DOHH2 (cell line): Measurements from ENCODE around the gene TMEM98.

ENCODE experiments used
- EZH2phosphoT487 ChIP-seq: fragments of 200-600 bp; sonication (generic); IDR thresholded peaks from 2 replicates; pipeline ENCODE4 v1.6.1; 2017; ENCODE audit warnings: borderline replicate concordance, mild to moderate bottlenecking, antibody characterized with exemption, low read length, moderate library complexity, mixed read lengths
- TF ChIP-seq, protein P1 (sequence below): fragments of 200-600 bp; sonication (generic); IDR thresholded peaks from one replicate; pipeline ENCODE4 v1.5.1; 2014; ENCODE audit warnings: antibody characterized with exemption, mild to moderate bottlenecking, low read depth, low read length; ENCODE audit not compliant: poor library complexity, severe bottlenecking

DNA sequence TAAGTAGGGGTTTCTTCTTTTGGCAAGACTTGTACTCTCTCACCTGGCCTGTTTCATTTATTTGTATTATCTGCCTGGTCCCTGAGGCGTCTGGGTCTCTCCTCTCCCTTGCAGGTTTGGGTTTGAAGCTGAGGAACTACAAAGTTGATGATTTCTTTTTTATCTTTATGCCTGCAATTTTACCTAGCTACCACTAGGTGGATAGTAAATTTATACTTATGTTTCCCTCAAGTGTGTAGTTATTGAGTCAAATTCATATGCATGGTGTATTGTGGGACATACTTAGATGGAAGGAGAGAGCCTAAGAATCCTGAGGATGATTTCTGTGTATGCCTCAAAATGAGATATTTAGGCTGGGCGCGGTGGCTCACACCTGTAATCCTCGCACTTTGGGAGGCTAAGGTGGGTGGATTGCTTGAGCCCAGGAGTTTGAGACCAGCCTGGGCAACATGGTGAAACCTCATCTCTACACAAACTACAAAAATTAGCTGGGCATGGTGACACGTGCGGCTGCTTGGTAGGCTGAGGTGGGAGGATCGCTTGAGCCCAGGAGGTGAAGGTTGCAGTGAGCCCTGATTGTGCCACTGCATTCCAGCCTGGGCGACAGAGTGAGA is 13.6 kb downstream of the TMEM98 start:
- no peak for TF ChIP-seq EZH2phosphoT487
- TF ChIP-seq, protein P1, sequence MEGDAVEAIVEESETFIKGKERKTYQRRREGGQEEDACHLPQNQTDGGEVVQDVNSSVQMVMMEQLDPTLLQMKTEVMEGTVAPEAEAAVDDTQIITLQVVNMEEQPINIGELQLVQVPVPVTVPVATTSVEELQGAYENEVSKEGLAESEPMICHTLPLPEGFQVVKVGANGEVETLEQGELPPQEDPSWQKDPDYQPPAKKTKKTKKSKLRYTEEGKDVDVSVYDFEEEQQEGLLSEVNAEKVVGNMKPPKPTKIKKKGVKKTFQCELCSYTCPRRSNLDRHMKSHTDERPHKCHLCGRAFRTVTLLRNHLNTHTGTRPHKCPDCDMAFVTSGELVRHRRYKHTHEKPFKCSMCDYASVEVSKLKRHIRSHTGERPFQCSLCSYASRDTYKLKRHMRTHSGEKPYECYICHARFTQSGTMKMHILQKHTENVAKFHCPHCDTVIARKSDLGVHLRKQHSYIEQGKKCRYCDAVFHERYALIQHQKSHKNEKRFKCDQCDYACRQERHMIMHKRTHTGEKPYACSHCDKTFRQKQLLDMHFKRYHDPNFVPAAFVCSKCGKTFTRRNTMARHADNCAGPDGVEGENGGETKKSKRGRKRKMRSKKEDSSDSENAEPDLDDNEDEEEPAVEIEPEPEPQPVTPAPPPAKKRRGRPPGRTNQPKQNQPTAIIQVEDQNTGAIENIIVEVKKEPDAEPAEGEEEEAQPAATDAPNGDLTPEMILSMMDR: peak; percentile 65
